Femur (tissue), 1 donor: ENCODE results near the gene TANGO2.
A peak's percentile ranks its signal among the peaks of the same experiment; 100 is the strongest.

Experiments
- DNase-seq: peaks from one replicate; pipeline ENCODE4 v3.0.0-alpha.2; 2017

Gene TANGO2

DNA sequence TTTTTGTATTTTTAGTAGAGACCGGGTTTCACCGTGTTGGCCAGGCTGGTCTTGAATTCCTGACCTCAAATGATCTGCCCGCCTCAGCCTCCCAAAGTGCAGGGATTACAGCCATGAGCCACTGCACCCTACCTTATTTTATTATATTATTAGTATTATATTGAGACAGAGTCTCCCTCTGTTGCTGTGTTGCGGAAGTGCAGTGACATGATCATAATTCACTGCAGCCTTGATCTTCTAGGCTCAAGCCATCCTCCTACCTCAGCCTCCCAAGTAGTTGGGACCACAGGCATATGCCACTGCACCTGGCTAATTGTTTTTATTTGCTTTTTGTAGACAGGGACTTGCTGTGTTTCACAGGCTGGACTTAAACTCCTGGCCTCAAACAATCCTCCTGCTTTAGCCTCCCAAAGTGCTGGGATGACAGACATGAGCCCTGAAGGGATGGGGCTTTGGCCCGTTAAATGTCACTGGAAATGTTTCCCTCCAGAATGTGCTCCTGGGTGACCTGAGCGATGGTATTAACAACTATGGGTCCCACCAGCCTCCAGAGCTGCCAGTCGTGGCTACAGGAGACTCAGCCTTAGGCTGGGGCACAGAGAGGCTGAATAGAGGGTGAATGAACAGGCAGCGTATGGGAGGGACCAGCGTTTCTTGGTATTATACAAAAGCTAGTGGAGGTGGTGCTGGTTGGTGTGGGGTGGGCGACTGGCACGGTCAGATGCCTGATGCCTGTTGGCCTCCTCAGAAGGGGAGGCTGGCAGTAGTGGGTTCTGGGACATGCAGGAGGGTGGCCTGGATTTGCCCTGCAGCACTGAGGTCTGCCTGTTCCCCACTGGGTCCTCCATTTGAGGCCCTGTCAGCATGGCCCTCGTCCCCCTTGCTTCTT, 7.3 kb downstream of the TANGO2 start:
- DNase-seq, result peak; percentile 13

DNA sequence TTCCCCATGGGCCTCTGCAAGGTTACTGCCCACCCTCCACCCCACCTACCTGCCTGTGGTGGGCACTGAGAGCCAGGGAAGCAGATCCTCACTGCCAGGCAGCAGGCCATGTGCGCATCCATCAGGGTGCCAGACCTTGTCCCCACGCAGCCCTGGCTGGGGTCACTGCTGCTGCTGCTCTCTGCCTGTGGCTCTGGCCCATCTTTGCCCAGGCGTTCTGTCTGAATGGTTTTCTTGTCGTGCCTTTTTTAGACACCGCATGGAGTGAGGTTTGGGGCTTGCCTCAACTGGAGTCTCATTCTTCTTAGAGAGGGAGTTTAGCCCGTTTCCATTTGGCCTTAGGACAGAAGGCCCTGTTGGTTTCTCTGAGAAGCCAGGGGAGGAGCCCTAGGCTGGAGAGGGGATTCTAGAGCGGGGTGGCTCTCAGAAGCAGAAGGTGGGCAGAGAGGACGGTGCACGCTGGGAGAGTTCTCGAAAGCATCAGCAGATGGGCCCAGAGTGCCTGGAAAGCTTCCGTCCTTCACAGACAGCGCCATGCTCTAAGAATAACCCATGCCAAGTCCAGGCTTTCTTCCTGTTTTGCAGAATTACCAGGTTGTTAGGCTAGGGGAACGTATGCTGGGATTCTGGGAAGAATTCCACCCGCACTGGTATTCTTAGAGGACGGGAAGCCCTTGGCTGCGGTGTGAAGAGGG, 8.1 kb downstream of the TANGO2 start:
- peak; percentile 24 for DNase-seq

DNA sequence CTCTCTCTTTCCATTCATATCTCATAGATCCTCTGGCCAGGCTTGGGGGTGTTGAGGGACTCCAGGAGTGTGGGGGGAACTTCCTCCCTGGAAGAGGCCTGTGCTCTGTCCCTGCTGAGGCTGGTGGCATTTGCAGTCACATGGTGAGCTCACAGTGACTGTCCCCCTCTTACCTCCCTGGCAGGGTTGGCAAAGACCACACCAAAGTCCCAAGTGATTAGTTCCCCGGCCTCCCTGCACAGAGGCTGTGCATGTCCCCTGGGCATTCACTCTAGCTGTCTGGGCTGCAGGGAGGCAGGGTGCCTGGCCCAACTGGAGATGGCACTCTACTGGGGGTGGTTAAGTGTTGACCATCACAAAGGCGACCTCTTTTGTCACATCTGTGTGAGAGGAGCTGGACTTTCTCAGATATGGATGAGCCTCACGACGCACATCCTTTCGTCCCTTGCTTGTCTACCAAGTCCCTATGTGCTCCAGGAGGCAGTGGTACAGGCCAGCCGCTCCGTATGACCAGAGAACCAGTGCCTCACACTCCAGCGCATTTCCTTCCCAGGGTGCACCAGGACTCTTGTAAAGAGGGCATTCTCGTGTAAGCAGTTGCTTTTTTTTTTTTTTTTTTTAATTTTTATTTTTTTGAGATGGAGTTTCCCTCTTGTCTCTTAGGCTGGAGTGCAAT, 8.8 kb downstream of the TANGO2 start:
- peak; percentile 16 for DNase-seq

DNA sequence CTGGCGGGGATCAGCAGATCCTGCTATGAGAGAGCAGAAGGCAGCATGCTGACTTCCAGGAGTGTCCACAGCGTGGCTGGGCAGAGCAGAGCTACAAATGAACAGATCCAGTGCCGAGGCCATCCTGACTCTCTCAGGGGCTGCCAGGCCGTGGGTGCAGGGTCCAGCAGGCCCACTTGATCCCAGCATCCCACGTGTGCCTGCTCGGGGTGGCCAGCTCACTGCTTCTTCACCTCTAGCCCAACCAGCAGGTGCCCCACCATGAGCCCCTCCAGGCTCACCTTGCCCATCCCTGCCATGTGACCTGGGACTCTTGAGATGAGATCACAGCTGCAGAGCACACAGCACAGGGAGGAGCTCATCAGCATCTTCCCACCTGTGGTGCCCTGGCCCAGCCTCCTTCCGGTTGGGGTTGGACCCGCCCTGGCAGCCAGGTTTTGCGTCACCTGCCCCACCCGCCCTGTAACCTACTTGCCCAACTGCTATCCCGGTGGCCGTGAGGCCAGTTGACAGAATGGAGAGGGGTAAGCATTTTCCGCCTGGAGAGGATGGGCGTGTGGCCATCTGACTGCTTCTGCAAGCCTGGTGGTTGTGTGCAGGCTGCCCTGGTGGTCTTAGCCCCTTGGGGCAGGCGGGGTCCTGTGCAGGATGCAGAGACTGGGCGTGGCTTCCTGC, 11.0 kb downstream of the TANGO2 start:
- no peak for DNase-seq

DNA sequence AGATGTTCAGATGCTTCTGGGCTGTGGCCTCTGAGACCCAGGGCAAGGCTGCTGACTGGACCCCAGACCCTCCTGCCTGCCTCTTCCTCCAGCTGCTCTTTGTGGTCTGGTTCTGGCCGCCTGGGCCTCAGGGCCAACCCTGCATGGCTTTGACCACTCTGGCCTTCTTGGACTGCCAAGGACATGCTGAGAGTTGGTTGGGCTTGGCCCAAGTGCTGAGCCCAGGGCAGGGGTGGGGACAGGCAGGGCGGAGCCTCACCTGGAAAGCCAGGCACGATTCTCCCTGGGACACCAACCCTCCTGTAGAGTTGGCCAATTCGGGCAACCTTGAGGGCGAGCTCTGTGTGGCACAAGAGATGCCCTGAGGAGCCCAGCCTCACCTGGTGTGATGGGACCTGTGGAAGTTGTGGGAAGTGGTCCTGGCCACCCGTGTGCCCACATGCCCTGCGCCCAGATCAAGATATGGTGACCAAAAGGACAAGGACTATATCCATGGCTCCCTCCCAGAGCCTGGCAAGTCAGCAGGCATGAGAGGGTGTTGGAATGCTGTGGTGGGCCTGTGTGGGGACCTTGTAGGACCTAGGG, 11.6 kb downstream of the TANGO2 start:
- DNase-seq, result no peak

DNA sequence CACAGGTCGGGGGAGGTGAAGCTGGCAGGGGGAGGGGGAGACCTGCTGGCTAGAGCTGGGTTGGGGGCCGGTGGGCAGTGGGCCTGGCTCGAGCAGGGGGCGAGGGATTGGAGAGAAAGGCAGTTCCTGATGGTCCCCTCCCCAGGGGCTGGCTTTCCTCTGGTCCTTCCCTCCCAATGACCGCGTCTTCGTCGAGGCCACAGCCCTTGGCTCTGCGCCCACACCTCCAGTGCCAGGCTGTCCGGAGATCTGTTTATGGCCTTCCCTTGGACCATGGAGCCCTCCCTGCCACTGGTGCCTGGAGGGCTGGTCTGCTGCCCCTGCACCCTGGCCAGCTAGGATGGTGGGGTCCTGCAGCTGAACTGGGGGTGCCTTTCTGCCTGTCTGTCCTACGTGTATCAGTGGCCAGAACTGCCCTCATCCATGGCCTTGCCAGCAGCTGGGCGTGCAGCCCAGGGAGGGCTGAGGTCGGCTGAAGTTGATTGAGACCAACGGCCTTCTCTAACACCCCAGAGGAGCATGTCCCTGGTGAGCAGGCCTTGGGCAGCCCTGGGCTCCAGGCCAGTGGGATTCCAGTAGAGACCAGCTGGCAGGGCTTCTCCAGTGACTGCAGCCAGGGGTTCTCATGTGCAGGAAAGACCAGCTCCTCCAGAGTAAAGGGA, 12.3 kb downstream of the TANGO2 start:
- no peak for DNase-seq

DNA sequence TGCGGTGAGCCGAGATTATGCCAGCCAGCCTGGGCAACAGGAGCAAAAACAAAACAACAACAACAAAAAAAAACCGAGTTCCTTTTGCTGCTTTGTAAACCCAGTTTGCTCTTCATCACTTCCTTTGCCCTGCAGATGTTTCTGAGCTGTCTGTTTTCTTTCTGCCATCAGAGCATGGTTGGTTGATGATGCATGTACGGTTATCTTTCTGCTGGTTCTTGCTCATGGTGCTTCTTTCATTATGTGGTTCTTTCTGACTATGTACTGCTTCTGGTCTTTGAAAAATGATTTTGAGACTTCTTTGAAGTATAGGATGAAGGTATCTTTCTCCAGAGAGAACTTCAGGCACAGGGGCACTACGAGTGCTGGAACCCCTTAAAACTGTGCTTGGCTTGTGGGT, 13.2 kb downstream of the TANGO2 start:
- DNase-seq, result no peak

DNA sequence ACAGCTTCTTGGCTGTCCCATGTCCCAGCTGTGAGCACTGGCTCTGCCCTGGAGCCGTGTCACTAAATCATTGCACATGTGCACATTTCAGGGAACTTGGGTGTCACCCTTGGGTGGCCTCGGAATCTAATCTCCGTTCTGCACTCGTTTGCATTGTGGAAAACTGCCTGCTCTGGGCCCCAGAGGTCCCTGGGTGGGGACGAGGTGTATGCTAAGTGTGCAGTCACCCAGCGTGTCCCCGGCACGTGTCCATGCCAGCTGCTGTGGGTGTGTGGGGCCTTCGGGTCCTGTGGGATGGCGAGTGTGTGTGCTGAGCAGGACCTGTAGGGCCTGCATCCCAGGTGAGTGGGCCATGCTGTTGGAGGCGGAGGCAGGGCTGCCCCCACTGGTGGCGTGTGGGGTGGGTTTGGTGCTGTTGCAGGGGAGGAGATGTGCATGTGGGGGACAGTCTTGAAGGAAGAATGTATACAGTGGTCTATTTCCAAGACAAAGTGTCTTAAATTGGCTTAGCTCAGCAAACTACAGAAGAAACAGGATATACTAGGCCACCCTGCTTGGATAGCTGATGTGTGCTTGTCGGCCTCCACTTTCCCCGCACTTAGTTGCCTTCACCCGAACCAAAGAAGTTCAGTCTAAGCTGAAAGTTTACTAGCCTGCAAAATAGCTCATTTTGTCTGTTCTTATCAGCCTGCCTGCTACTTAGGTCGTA, 14.6 kb downstream of the TANGO2 start:
- DNase-seq, result no peak

DNA sequence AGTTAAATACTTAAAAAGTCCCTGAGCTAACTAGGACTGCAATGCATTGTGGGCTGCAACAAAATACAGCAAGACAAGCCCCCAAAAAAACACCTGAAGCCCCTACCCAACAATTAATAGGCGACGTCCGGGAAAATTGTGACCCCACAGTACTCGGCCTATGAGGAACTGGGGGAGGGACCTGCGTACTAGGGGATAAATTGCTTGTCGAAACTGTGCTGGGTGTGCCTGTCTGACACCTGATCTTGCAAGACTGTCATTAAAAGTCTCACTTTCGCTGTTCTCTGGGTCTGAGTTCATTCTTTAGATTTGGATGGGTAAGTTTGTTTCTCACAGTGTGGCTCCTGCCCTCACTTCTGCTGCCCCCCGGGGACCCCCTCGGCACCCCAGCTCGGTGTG, 15.2 kb downstream of the TANGO2 start:
- no peak for DNase-seq

DNA sequence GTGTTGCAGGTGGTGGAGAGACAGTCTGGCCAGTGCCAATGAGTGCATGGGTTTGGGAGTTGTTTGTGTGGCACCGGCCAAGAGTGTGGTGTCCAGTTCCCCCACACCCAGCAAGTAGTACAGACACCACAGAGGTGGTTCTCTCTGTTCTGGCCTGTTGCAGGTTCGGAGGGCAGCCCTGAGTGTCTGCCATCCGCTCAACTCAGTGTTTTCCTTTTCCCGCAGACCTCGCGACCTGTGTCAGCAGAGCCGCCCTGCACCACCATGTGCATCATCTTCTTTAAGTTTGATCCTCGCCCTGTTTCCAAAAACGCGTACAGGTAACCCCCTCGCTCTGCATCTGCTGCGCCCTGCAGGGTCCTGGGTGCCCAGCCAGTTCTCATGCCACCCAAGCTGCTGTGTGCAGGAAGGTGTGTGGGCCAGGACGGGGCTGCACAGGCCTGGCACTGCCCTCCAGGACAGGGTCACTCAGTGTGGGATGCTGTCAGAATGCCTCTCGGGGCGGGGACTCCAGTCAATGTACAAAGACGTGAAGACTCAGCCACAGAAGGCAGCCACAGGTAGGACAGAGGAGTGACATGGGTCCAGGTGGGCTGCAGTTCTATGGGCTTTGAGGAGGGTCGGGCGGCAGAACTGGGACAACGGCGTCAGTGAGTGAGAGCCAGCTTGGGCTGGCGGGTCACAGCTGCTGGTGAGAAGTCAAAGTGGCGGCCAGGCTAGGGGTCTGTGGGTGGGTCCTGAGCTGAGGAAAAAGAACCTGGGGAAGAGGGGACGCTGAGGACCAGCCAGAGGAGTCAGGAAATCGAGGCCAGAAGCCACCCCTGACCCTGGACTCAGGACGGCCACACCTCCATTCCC, 15.9 kb downstream of the TANGO2 start:
- DNase-seq, result no peak

DNA sequence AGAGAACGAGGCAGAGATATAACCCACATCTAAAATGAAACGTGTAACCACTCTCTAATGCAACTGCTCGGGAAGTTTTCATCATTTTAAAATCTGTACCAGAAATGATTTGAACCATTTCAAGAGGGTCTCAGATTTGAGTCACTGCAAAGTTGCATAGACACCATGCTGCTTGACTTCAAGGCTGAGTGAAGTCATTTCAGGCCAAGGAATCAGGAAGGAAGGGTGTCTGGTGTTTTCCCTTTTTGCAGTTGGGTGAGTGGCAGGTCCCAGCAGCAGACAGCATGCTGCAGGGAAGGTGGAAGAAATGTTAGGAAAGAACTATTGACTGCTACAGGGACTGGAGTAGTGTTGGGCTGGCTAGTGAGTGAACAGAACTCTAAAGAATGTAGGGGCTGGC, 16.5 kb downstream of the TANGO2 start:
- DNase-seq, result no peak

DNA sequence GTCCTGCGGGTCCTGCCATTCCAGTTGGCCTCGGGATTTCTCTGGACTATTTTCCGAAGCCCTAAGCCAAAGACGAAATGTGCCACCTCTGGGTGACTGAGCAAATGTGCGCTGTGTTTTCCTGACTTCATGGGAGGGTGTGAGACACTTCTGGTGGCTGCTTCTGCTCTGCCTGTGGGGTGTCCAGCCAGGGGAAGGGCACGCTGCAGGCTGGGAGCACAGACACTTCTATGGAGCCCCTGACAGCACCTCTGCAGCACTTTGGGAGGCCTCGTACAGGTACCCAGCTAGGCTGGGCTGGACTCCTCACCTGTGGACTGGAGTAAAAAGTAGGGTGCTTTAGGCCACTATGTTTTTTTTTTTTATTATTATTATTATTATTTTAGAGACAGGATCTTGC, 17.7 kb downstream of the TANGO2 start:
- no peak for DNase-seq

DNA sequence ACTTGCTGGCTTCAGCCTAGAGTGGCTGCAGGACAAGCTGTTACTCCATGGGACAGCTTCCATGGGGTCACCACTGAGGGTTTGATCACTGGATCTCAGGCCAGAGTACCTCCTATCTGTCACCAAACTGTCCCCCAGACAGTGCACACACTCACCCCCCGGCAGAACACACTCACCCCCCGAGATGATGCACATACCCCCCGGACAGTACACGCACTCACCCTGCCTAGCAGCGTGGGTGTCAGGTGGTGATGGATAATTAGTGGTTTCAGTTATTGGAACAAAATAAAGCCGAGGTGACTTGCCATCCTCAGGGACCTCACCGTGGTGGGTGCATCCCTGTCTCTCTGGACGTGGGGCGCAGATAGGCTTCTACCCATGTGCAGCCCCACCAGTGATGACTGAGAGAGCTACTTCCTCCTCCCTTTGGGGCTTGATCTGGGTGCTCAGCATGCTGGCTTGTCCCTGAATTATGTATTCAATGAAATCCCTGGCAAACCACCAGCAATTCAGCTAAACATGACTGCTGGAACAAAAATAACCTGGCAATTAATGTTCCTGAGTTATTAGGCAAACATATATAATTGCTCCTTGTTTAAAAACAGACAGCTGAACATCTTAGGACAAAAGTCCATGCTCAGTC, 18.9 kb downstream of the TANGO2 start:
- DNase-seq, result no peak

DNA sequence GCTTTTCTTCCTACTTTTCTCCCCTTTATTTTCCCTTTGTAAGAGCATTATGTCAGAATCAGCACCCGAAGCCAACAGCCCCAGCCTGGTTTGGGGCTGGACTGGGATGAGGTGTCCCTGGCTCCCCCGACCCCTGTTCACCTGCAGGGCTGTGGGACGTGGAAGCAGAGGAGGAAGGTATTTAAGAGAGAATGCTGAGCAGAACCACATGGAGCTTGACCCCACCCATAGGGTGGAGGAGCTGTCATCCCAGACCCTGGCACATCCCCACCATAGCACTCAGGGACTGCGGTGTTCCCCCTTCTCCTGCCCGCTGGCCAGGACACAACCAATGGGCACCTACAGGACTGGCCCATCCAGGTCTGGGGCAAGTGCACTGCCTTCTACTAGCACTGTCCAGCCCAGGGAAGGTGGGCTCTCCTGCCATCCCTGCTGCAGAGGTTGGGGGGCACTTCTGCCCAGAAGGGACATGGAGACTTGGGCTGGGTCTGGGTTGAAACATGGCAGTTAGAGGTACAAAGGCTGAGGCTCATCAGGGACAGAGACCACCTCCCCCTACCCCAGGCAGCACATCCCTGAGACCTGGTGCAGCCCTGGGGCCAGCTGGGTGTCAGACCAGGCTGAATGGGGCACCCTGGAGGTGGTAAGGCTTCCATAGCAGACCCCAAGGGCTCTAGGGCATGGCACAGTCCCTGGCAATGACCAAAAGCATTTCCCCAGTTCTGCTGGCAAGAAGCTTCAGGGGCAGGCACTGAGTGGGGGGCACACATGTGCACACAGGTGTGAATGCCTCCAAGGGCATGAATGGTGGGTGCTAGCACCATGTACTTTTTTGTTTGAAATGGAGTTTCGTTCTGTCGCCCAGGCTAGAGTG, 19.7 kb downstream of the TANGO2 start:
- no peak for DNase-seq

DNA sequence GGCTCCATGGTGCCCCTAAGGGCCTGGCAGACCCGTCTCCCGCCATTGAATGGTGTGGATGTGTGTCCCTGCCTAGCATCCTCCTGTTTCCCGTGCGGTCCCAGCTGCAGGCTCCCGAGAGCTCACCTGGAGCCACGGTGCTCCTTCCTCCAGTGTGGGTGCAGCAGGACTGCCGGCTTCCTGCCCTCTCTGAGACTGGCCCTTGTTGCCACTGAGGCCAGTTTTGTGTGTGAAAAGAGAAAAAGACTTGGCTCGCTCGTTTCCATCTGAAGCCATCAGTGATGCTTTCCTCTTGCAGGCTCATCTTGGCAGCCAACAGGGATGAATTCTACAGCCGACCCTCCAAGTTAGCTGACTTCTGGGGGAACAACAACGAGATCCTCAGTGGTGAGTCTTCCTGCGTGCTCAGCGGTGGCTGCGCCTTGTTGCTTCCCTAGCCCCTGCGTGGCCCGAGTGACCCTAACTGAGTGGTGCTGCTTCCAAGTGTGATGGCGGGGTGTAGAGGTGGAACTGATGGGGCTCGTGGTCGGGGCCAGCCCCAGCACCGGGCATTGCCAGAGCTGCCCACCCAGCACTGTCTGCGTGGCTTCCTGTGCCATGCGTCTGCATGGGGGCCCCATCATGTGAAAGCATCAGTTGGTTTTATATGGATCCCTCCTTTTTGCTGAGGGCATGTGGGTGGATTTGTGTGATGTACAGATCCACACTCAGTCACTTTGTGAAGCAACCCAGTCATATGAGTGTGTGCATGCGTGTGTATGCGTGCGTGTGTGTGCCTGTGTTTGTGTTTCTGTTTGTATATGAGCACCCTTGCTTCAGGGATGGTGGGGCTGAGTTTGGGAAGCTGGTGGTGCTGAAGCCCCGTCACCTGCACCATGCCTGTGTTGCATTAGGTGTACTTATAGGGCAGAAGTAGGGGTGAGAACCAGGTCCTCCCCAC, 22.4 kb downstream of the TANGO2 start:
- no peak for DNase-seq

DNA sequence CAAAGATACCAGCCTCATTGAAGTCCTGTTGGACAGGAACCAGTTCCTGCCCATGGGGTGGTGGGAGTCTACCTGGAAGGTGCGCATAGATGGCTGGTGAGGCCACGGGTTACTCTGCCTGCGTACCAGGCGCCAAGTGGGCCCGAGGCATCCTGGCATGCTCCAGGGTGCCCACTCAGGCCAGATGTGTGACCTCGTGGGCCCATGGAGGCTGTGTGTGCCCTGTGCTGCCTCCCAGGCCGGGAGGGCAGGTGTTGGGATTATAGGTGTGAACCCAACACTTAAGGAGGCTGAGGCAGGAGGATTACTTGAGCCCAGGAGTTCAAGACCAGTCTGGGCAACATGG, 23.1 kb downstream of the TANGO2 start:
- no peak for DNase-seq

DNA sequence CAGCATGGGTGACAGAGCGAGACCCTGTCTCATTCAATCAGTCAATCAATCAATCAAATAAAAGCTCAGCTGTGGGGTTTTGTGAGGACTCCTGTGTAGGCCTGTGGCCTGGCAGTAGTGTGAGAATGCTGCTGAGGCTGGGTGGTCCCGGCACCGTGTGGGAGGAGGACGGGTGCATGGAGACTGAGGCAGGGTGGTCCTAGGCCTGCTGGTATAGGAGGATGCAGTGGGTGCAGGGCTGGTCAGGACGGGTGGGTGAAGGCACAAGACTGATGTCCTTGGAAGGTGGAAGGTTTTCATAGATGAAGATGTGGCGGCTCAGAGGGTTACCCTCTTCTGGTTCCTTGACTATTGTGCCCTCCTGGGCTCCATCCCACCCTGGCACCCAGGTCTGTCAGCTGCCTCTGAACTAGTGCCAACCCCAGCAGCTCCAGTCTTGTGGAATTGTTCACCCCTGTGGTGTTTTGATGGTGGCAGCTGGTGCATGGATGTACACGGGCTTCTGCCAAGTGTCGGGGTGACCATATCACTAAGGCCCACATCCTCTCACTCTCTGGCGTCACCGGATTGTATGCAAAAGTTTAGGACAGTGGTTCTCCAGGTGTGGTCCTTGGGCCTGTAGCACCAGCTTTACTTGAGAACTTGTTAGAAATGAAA, 23.7 kb downstream of the TANGO2 start:
- no peak for DNase-seq
